Measurements from ENCODE around the gene ECPAS. TPM values are rescaled to one million over a fixed set of nuclear protein-coding genes. Genes with fewer than 3 reads are reported as not detected.
"Not testable (repeated sequence)": the region's sequence is repeated elsewhere in the genome, so short reads cannot be mapped to it uniquely, and the experiment has no call there.

ECPAS gene, protein sequence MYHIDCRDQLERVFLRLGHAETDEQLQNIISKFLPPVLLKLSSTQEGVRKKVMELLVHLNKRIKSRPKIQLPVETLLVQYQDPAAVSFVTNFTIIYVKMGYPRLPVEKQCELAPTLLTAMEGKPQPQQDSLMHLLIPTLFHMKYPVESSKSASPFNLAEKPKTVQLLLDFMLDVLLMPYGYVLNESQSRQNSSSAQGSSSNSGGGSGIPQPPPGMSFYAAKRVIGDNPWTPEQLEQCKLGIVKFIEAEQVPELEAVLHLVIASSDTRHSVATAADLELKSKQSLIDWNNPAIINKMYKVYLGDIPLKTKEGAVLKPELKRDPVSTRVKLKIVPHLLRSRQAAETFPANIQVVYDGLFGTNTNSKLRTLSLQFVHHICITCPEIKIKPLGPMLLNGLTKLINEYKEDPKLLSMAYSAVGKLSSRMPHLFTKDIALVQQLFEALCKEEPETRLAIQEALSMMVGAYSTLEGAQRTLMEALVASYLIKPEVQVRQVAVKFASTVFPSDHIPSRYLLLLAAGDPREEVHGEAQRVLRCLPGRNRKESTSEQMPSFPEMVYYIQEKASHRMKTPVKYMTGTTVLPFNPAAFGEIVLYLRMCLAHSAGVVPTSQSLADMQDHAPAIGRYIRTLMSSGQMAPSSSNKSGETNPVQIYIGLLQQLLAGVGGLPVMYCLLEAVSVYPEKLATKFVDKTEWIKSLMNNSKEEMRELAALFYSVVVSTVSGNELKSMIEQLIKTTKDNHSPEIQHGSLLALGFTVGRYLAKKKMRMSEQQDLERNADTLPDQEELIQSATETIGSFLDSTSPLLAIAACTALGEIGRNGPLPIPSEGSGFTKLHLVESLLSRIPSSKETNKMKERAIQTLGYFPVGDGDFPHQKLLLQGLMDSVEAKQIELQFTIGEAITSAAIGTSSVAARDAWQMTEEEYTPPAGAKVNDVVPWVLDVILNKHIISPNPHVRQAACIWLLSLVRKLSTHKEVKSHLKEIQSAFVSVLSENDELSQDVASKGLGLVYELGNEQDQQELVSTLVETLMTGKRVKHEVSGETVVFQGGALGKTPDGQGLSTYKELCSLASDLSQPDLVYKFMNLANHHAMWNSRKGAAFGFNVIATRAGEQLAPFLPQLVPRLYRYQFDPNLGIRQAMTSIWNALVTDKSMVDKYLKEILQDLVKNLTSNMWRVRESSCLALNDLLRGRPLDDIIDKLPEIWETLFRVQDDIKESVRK (N-terminal part only)
- 120 TPM for total RNA-seq
- long read RNA-seq, full-length matches to known transcripts: 5 of 90 reads
- long read RNA-seq, partial matches to known transcripts: 50 of 90 reads
- long read RNA-seq, other reads (novel, unspliced or antisense): 35 of 90 reads

DNA sequence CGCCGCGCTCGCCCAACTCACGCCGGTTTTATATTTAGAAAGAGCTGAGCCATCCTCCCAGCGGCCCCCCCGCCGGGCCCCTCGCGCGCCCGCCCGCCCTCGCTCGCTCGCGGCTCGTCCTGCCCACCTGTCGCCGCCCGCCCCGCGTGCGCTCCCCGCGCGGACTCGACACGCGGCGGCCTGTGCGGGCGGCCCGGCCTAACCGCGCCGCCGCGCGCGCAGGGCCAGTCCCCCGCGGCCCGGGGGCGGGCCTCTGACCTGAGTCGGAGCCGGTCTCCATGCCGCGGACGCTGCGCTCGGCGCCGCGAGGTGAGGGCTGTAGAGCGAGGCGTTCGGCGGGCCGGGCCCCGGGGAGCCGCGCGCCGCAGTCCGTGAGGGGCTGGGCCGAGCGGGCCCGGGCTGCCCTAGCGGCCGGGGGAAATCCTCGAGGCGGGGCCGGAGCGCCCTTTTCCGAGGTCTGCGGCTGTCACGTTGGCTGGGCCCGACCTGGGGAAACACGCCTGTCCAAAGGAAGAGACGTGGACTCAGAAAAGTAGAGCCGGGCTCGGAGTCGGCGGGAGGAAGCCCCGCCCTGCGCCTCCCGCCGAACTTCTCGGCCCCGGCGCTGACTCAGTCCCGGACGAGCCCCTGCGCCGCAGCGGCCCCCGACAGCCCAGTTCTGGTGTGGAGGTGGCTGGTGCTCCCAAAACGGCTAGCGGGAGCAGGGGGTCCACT, at the start of gene ECPAS:
Gene ECPAS, minus strand, starts transcription at position 526 of the 714 bp plus-strand sequence. CDS start 11,465 bp downstream, outside the sequence.
- ATAC-seq (peak; percentile 80), DNase-seq (peak; percentile 86)
- intact Hi-C loops (cut with micrococcal nuclease): no loop called here

DNA sequence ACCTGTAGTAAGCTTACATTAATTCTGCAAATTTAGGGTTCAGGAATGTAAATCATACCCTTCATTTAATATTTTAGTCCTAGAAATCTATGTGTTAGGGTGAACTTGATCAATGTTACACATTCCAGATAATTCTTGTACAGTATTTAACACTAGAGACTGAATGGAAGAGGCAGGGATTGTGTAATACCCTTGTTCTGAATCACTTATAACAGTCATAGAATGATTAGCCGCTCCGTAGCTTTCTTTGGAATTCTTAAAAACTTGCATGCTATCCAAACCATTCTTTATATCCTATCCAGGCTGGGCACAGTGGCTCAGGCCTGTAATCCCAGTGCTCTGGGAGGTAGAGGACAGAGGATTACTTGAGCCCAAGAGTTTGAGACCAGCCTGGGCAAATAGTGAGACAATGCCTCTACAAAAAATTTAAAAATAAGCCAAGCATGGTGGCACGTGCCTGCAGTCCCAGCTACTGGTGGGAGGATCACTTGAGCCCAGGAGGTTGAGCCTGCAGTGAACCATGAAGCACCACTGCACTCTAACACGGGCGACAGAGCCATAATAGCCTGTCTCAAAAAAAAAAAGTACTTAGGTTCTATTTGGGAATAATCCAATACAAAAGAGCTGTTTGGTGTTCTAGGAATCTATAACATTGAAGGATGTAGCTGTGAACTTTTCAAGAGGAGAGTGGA, 49.1 kb upstream of the ECPAS start:
- ATAC-seq (no peak), DNase-seq (no peak)
- intact Hi-C loops (cut with micrococcal nuclease): no loop called here

DNA sequence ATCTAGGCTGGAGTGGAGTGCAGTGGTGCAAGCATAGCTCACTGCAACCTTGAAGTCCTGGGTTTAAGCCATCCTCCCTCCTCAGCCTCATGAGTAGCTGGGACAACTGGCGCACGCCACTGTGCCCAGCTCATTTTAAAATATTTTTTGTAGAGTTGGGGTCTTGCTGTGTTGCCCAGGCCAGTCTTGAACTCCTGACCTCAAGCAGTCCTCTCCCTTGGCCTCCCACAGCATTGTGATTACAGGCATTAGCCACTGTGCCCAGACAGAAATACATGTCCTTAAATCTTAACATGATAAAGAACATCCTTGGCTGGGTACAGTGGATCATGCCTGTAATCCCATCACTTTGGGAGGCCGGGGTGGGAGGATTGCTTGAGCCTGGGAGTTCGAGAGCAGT, 47.5 kb upstream of the ECPAS start:
- ATAC-seq (no peak), DNase-seq (no peak)
- intact Hi-C loops (cut with micrococcal nuclease): no loop called here

DNA sequence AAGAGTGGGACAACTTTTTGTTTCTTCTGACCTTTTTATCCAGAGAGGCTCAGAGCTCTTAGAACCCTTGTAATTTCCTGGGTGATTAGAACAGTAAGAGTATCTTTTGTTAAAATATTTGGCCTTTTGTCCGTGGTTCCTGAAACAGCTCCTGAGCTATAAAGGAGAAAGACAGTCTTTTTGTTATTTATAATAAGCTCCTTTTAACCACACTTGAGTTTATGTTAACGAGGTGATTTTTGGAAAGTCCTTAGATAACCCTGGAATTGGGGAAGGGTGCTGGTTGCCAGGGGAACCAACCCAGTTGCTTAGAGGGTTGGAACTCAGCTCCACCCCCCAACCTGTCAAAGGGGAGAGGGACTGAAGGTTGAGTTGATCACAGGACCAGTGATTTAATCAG, 45.6 kb upstream of the ECPAS start:
- no peak for DNase-seq
- intact Hi-C loops (cut with micrococcal nuclease): no loop called here
- ATAC-seq: no peak

DNA sequence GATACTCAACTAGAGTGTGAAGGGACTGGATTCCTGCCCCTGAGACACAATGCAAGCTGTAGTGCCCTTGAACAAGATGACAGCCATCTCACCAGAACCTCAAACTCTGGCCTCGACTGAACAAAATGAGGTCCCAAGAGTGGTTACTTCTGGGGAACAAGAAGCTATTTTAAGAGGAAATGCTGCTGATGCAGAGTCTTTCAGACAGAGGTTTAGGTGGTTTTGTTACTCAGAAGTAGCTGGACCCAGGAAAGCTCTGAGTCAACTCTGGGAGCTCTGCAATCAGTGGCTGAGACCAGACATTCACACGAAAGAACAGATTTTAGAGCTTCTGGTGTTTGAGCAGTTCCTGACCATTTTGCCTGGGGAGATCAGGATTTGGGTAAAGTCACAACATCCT, 43.2 kb upstream of the ECPAS start:
- DNase-seq: no peak
- intact Hi-C loops (cut with micrococcal nuclease): no loop called here
- no peak for ATAC-seq

DNA sequence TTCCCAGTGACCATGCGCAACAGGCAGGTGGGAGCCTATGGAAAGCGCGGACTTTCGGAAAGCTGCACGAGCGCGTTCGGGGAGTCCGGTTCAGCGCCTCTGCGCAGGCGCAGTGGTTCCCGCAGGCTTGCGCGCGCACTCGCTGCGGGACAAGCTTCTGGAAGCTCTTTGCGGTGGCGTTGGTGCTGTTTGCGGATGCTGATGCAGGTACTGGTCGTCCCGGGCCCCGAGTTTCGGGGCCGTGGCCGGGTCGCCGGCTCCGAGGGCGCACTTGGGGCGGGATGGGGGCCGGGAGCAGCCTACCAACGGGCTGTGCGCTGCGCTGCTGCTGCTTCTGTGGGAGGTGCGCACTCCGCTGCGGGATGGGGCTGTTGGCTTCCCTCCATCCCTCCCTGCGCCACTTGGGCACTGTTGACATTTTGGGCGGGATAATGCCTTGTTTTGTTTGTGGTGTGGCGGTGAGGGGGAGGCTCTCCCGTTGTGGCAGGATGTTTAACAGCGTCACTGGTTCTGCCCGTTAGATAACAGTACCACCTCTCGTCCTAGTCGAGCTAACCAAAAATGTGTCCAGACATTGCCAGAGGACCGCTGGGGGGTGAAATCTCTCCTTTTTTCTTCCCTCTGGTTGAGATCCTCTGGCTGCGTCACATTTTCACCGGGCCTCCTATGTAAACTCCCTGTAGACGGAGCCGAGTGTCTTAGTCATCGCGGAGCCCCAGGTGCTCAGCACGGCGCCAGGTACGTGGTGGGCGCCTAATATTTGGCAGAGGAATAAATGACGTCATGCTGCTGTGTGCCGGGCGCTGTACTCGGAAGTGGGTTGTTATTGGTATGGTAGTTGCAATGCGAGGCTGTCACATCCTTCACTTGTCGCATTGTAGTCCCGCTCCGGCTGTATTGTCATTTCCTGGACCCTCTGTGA, 41.1 kb upstream of the ECPAS start, which contains the start of gene ZNF483:
Gene ZNF483, plus strand, starts transcription at position 124 of the 922 bp plus-strand sequence. CDS start 2,217 bp downstream, outside the sequence.
- intact Hi-C loops (cut with micrococcal nuclease): no loop called here

DNA sequence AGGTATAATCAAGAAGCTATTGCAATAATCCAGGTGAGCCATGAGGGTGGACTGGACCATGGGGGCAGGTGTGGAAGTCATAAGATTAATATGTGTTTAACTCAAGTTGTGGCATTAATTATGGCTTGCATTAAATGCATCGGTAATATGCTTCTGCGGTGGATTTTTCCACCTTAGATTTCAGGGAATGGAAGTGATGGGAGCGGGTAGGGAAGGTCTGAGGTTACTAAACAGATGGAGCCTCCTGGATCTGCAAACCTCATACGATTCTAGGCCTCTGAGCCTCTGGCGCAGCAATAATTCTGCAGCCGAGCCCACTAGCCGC, 40.5 kb upstream of the ECPAS start:
- intact Hi-C loops (cut with micrococcal nuclease): no loop called here
- ATAC-seq (no peak), DNase-seq (no peak)

More for the DNA sequence above, 41.1 kb upstream of the ECPAS start, which contains the start of gene ZNF483:
- peak; percentile 95 for ATAC-seq
- peak; percentile 91 for DNase-seq

DNA sequence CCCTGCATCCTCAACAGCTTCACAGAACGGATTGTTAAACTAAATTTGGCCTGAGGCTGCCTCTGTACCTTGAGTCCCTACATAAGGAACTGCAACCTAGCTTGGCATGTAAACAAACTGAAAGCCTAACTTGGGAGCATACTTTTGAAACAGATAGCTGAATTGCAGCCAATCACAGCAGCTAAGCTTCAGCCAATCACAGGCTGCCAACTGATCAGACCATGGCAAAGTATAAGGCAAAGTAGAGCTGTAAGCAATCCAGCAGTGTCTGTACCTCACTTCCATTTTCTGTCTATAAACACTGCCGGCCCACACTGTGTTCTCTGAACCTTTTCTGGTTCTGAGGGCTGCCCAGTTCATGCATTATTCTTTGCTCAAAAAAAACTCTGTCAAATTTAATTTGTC, 31.9 kb upstream of the ECPAS start:
- intact Hi-C loops (cut with micrococcal nuclease): no loop called here
- DNase-seq (no peak), ATAC-seq (no peak)

DNA sequence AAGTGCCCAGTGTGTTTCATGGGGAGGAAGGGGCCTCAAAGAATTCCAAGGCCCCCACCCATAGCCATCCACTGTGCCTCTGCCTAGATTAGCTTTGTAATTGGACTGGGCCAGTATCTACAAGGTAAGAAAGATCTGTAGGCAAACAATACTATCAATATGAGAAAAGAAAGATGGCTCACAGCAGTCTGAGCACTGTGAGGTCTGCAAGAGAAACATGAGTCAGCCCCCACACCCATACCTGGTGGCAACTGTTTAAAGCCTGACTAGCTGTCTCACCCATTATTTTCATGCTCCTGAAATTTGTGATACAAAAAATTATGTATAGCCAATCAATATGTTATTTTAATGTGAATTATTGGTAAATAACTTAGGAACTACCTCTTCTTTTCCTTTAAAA, 30.8 kb upstream of the ECPAS start:
- intact Hi-C loops (cut with micrococcal nuclease): no loop called here
- DNase-seq (no peak), ATAC-seq (no peak)

DNA sequence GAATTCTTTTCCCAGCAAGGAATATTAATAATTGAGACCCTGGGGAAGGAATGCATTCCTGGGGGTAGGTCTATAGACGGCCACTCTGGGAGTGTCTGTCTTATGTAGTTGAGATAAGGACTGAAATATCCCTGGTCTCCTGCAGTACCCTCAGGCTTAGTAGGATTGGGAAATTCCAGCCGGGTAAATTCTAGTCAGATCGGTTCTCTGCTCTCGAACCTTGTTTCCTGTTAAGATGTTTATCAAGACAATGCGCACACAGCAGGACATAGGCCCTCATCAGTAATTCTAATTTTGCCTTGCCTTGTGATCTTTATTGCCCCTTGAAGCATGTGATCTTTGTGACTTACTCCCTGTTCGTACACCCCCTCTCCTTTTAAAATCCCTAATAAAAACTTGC, 27.4 kb upstream of the ECPAS start:
- DNase-seq; intact Hi-C loops (cut with micrococcal nuclease); ATAC-seq: not testable (repeated sequence)

DNA sequence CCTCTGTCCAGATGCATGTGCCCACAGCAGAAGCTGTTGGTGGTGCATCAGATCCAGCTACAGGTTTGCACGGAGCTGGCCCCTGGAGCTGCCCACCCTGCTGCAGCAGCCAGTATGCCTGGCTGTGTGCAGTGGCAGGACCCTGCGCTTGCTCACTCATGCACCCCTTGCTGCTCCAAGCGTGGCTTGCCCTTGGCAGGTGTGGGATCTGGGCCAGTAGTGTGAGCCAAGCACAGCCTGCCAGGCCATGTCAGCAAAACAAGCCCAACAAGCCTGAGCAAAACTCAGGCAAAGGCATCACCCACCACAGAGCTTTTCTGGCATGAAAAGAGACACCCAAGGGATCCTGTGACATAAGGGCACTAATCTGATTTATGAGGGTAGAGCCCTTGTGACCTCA, 18.3 kb upstream of the ECPAS start:
- peak; percentile 52 for DNase-seq
- intact Hi-C loops (cut with micrococcal nuclease): no loop called here
- peak; percentile 71 for ATAC-seq

DNA sequence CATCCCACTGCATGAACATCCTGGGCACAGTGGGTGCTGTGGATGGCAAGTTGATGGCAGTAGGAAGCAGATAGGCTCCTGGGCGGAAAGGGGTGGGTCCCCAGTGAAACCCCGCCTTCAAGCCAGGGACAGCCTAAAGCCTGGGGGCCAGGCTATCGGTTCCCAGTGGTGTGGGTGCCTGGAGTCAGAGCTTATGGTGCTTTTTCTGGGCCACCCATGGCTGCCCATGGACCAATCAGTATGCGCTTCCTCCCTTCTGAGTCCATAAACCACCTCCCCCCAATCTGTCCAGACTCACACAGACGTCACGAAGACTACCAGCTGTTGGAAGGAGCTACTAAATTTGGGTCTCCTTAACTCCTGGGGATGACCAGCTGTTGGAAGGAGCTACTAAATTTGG, 17.5 kb upstream of the ECPAS start:
- DNase-seq (no peak), ATAC-seq (no peak)
- intact Hi-C loops (cut with micrococcal nuclease): no loop called here

DNA sequence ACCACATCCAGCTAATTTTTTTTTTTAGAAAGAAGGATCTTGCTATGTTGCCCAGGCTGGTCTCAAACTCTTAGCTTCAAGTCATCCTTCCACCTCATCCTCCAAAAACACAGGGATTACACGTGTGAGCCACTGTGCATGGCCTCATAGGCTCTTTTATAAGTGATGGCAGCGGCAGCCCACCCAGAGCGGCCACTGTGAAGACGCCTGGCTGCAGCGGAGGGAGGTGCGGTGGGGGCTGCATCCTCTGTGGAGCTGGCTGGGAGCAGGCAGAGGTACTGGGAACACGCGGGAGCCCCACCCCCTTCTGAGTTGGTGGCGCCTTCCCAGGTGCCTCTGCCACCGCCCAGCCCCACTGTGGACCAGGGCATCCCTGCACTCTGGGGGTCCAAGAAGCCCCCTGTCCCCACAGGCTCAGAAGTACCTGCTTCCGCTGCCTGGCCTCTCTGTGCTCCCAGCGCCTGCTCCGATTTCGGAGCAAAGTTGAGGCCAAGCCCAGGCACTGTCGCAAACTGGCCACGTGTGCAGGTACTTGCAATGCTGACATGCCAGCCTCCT, 16.9 kb upstream of the ECPAS start:
- ATAC-seq: no peak
- no peak for DNase-seq
- intact Hi-C loops (cut with micrococcal nuclease): no loop called here

DNA sequence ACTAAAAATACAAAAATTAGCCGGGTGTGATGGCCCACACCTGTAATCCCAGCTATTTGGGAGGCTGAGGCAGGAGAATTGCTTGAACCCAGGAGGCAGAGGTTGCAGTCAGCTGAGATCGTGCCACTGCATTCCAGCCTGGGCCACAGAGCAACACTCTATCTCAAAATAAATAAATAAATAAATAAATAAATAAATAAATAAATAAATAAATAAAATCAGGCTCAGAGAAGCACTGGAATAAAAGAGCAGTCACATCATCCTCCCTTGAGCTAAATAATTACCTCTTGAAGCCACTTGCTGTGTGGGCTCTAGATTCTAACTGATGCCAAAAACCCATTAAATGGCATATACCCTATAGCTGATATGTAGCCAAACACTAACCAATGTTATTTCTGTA, 13.0 kb upstream of the ECPAS start:
- ATAC-seq; DNase-seq; intact Hi-C loops (cut with micrococcal nuclease): not testable (repeated sequence)

DNA sequence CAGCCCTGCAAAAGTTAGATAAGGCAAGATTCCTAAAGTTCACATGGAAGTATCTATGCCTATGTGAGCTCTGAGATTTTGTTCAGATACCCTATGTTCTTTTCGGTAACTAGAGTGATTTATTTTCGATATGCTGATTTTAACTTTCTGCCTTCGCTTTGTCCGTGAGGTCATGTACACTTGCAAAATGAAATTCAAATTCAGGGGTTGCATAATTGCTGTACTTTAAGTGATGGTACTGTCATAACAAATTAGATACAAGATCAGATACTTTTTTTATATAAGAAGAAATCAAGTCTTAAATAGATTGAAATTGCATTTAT, 350 bp upstream of the ECPAS start:
- DNase-seq (no peak), ATAC-seq (no peak)
- intact Hi-C loops (cut with micrococcal nuclease): no loop called here

DNA sequence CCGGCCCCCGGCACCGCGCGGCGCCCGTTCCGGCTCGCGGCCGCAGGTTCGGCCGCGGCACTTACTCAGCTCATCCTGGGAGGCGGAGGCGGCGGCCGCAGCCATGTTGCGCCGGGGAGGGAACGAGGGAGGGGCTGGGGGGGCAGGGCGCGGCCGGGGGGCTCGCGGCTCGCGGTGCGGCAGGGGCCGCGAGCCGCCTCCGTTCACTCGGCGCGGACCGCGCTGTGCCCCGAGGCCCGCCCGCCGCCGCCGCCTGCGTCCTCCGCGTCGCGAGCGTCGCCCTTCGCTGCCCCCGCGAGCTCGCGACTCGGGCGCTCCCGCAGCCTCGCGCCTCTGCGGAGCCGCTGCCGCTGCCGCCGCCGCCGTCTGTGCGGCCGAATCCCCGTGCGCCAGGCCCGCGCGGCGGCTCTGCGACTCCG, 735 bp downstream of the ECPAS start:
- peak; percentile 67 for DNase-seq
- peak; percentile 1 for ATAC-seq
- intact Hi-C loops (cut with micrococcal nuclease): no loop called here
